Activated CD4-positive, alpha-beta memory T cell treated with anti-CD3 and anti-CD28 coated beads, Interleukin-2, amount 10 ng/mL, durations not matched to agents 7 days and 5 days (primary cell): ENCODE results near the gene AMZ1. TPM values are rescaled to one million over a fixed set of nuclear protein-coding genes. Genes with fewer than 3 reads are reported as not detected.

Experiments
- CTCF ChIA-PET: fragments of 350-600 bp; sonication (Branson Sonifier 250); formaldehyde crosslinking; loops from one replicate; lab custom pipeline; 2021; ENCODE audit warnings: antibody characterized with exemption, inconsistent platforms; lab: Charles Lee
- POLR2A ChIA-PET: fragments of 350-600 bp; sonication (Branson Sonifier 250); formaldehyde crosslinking; loops from one replicate; lab custom pipeline; 2021; ENCODE audit warnings: antibody characterized with exemption; lab: Charles Lee
- DNase-seq: peaks from one replicate; pipeline ENCODE4 v3.0.0-alpha.2; 2020
- H3K27ac Mint-ChIP-seq: one replicate; pipeline ENCODE4 v1.8.0; 2021; ENCODE audit warnings: mild to moderate bottlenecking, mixed read lengths
- H3K27me3 Mint-ChIP-seq: one replicate; pipeline ENCODE4 v1.8.0; 2021; ENCODE audit warnings: mixed read lengths
- H3K36me3 Mint-ChIP-seq: one replicate; pipeline ENCODE4 v1.8.0; 2021; ENCODE audit warnings: low read depth, mixed read lengths
- H3K4me1 Mint-ChIP-seq: one replicate; pipeline ENCODE4 v1.8.0; 2021; ENCODE audit warnings: mixed read lengths
- H3K4me3 Mint-ChIP-seq: one replicate; pipeline ENCODE4 v1.8.0; 2021; ENCODE audit warnings: mild to moderate bottlenecking, mixed read lengths
- H3K9me3 Mint-ChIP-seq: one replicate; pipeline ENCODE4 v1.8.0; 2021; ENCODE audit warnings: mixed read lengths
- total RNA-seq, 2 experiments: library from RNA; stranded (reverse); gene quantifications; one replicate each; pipeline ENCODE4 v1.2.3, GENCODE V29; 2021

The AMZ1 gene
- total RNA-seq, 2 experiments from 2014 or later, result 0.78 to 0.88 TPM

DNA sequence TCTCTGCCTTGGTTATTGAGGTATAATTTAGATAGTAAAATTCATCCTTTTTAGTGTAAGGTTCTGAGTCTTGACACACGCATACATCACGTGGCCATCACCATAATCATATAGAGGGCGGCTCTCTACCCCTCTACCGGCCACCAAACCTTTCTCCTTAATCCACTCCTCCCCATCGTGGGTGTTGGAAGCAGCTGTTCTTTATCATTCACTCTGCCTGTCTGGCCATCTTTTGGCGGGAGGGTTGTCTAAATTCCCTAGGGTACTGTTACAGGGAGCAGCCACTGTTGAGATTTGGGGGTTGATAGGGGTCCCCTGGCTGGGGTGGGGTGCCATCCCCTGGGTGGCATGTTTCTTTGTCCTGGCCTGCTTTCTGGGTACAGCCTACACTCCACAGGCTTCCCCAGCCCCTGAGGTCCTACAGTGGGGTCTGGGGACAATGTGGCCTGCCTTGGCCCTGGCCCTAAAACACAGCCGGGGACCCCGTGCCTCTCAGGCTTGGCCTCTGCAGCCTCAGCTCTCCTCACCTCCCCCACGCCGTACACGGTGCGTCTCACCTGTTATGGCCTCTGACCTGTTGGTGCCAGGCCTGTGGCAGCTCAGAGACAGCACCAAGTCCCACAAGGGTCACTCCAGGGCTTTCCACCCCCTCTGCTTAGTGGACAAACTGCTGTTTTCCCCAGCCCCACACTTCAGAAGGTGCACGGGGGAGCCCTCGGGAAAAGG, 17.5 kb downstream of the AMZ1 start:
- no peaks in the 10 kb centered on the region for H3K9me3 Mint-ChIP-seq
- POLR2A ChIA-PET, result no interaction called here
- no peaks in the 10 kb centered on the region for H3K36me3 Mint-ChIP-seq

DNA sequence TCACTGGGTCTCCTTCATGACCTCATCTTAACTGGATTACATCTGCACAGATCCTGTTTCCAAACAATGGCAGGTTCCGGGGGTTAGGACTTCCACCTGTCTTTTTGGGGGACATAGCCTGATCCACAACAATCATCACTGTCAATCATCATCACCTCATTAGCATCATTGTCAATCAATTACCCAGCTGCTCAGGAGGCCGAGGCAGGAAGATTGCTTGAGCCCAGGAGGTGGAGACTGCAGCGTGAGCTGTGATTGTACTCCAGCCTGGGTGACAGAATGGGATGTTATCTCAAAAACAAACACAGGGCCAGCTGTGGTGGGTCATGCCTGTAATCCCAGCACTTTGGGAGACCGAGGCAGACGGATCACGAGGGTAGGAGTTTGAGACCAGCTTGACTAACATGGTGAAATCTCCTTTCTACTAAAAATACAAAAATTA, 18.7 kb downstream of the AMZ1 start:
- H3K27me3 Mint-ChIP-seq, result peaks cover 9% of the 10 kb centered on the region
- ChIA-PET POLR2A (interaction anchor here (5.1 kb wide), 1 partner anchor 7 kb away, joined by 62 read pairs; no protein-coding TSS in a partner anchor), CTCF (interaction anchor here (1.1 to 5.8 kb wide), 3 partner anchors 7 to 36 kb away, joined by 4 to 98 read pairs (median 6); no protein-coding TSS in a partner anchor)
- H3K4me1 Mint-ChIP-seq, result peaks cover 20% of the 10 kb centered on the region
- no peaks in the 10 kb centered on the region for H3K36me3 Mint-ChIP-seq
- H3K9me3 Mint-ChIP-seq, result no peaks in the 10 kb centered on the region
- no peak for DNase-seq
- H3K27ac Mint-ChIP-seq, result no peak overlapping the region
- H3K4me3 Mint-ChIP-seq, result no peak overlapping the region

More for the DNA sequence above, 17.5 kb downstream of the AMZ1 start:
- no peak overlapping the region for H3K27ac Mint-ChIP-seq
- DNase-seq, result no peak
- H3K4me1 Mint-ChIP-seq, result peaks cover 14% of the 10 kb centered on the region
- no peak overlapping the region for H3K4me3 Mint-ChIP-seq
- H3K27me3 Mint-ChIP-seq, result peaks cover 9% of the 10 kb centered on the region
- CTCF ChIA-PET, result interaction anchor here (1.6 kb wide), 1 partner anchor 35 kb away, joined by 4 read pairs; no protein-coding TSS in a partner anchor

DNA sequence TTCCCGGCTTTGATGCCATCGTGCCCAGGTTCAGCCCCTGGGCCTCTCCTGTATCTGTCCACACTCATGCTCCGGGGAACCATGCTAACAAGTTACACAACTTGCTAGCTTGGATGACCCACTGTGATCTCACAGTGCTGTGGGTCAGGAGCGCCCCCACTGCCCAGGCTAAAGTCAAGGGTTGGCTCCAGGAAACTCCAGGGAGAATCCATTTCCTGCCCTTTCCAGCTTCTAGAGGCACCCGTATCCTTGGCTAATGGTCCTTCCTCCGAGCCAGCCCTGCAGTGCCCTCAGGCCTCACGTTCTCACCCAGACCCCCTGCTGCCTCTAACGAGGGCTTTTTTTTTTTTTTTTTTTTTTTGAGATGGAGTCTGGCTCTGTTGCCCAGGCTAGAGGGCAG, 19.5 kb downstream of the AMZ1 start:
- CTCF ChIA-PET, result interaction anchor here (1.1 to 5.8 kb wide), 4 partner anchors 8 to 37 kb away, joined by 4 to 117 read pairs (median 52); no protein-coding TSS in a partner anchor
- POLR2A ChIA-PET, result interaction anchor here (5.1 kb wide), 1 partner anchor 8 kb away, joined by 62 read pairs; no protein-coding TSS in a partner anchor
- no peaks in the 10 kb centered on the region for H3K36me3 Mint-ChIP-seq
- no peaks in the 10 kb centered on the region for H3K9me3 Mint-ChIP-seq
- no peak for DNase-seq
- H3K27me3 Mint-ChIP-seq, result peaks cover 4% of the 10 kb centered on the region
- H3K4me1 Mint-ChIP-seq, result peaks cover 23% of the 10 kb centered on the region
- no peak overlapping the region for H3K27ac Mint-ChIP-seq
- H3K4me3 Mint-ChIP-seq, result no peak overlapping the region

DNA sequence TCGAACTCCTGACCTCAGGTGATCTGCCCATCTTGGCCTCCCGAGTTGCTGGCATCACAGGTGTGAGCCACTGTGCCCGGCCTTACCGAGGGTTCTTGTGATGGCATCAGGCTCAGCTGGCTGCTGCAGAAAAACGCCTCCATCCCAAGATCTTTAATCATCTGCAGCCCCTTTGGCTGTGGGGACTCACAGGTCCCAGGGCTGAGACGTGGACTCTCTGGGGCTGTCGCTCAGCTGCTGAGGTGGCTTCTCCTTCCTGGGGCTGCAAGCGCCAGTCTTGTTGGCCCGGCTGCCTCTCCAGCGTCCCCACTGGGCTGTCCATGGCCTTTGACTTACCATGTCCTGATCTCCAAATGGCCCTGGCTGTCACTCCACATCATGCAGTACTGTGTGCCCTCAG, 20.0 kb downstream of the AMZ1 start:
- POLR2A ChIA-PET, result interaction anchor here (5.1 kb wide), 1 partner anchor 8 kb away, joined by 62 read pairs; no protein-coding TSS in a partner anchor
- H3K27me3 Mint-ChIP-seq, result peaks cover 4% of the 10 kb centered on the region
- DNase-seq, result no peak
- no peak overlapping the region for H3K27ac Mint-ChIP-seq
- no peaks in the 10 kb centered on the region for H3K9me3 Mint-ChIP-seq
- peaks cover 23% of the 10 kb centered on the region for H3K4me1 Mint-ChIP-seq
- H3K4me3 Mint-ChIP-seq, result no peak overlapping the region
- CTCF ChIA-PET, result interaction anchor here (1.1 to 5.8 kb wide), 5 partner anchors 9 to 37 kb away, joined by 4 to 117 read pairs (median 53); partner anchors contain the start of gene AMZ1
- H3K36me3 Mint-ChIP-seq, result no peaks in the 10 kb centered on the region

DNA sequence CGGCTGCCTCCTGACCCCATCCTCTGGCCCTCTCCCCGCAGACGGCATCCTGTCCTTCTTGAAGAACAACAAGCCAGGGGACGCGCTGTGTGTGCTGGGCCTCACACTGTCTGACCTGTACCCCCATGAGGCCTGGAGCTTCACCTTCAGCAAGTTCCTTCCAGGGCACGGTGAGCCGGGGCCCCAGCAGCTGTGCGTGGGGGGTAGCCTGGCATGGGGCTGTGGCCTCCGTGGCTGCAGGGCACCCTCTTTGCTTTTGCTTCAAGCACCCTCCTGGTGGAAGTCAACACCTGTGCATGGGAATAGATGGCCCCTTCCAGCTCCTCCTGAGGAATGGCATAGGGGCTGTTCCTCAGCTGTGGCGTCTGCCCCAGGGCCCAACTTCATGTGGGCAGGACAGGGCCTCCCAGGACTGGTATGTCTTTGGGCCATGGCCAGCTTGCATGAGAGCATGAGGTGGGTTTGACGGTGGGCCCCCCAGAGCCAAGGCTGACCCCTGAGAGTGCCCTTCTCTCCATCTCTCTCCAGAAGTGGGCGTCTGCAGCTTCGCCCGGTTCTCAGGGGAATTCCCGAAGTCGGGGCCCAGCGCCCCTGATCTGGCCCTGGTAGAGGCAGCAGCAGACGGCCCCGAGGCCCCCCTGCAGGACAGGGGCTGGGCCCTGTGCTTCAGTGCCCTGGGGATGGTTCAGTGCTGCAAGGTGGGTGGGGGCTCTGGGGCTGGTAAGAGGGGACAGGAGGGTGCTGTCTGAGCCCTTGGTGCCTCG, 20.7 kb downstream of the AMZ1 start:
- no peaks in the 10 kb centered on the region for H3K9me3 Mint-ChIP-seq
- H3K27me3 Mint-ChIP-seq, result peaks cover 2% of the 10 kb centered on the region
- no peak overlapping the region for H3K27ac Mint-ChIP-seq
- no peaks in the 10 kb centered on the region for H3K36me3 Mint-ChIP-seq
- ChIA-PET POLR2A (interaction anchor here (1.5 to 5.1 kb wide), 4 partner anchors 9 to 49 kb away, joined by 3 to 62 read pairs (median 16); no protein-coding TSS in a partner anchor), CTCF (interaction anchor here (0.5 to 5.8 kb wide), 19 partner anchors 9 to 1474 kb away, joined by 3 to 117 read pairs (median 8); partner anchors contain the start of gene AMZ1)
- no peak overlapping the region for H3K4me3 Mint-ChIP-seq
- peaks cover 28% of the 10 kb centered on the region for H3K4me1 Mint-ChIP-seq
- DNase-seq, result no peak

DNA sequence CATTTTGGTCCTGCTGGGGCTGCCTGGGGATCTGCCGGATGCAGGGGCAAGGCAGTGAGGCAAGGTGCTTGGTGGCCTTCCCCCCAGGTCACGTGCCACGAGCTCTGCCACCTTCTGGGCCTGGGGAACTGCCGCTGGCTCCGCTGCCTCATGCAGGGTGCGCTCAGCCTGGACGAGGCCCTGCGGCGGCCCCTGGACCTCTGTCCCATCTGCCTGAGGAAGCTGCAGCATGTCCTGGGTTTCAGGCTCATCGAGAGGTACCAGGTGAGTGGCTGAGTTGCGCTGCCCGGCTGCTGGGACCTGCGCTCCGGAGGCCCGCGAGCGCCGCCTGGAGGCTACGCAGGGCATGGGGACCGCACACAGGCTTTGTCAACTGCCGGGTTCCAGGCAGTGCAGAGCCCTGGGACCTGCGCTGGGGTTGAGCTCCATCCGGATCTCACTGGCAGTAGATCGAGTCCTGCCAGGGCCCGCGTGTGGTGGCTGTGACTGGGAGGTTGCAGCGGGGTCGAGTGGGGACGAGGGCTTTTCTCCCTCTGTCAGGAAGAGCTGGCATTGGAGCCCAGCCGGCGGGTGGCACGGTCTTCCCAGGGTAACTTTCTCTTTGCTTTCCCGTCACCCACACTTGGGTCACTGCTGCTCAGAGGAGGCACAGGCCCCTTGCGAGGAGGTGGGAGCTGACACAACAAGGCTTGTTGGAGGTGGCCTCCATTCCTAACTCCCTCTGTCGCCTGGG, 21.7 kb downstream of the AMZ1 start:
- peak overlapping the region; percentile 81 for H3K27ac Mint-ChIP-seq
- peak overlapping the region; percentile 69 for H3K4me3 Mint-ChIP-seq
- H3K9me3 Mint-ChIP-seq, result no peaks in the 10 kb centered on the region
- H3K36me3 Mint-ChIP-seq, result no peaks in the 10 kb centered on the region
- H3K4me1 Mint-ChIP-seq, result peaks cover 38% of the 10 kb centered on the region
- DNase-seq, result peak; percentile 88
- POLR2A ChIA-PET, result interaction anchor here (0.7 to 5.1 kb wide), 14 partner anchors 10 to 180 kb away, joined by 3 to 62 read pairs (median 4); partner anchors contain the start of gene TTYH3
- peaks cover 5% of the 10 kb centered on the region for H3K27me3 Mint-ChIP-seq
- CTCF ChIA-PET, result interaction anchor here (0.5 to 5.8 kb wide), 39 partner anchors 9 to 1475 kb away, joined by 3 to 117 read pairs (median 5); partner anchors contain the start of gene AMZ1

DNA sequence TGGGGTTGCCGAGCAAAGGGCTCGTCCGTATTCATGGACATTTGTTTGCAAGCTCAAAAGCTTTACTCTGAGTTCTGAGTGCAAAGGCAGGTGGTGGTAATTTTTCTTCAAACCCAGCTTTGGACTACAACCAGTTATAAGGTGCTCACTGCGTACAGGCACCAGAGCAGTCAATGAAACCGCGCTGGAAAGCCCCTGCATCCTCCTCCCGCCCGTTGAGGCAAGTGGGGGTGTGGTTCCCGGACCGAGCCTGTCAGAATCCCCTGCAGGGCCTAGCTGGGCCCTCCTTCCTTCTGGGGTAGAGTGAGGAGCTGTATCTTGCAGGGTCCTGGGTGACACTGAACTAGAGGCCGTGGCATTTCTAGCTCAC, 22.3 kb downstream of the AMZ1 start:
- peak; percentile 74 for DNase-seq
- Mint-ChIP-seq H3K4me1 (peaks cover 43% of the 10 kb centered on the region), H3K36me3 (peaks cover 1% of the 10 kb centered on the region), H3K4me3 (peak overlapping the region; percentile 69), H3K9me3 (no peaks in the 10 kb centered on the region), H3K27ac (peak overlapping the region; percentile 81), H3K27me3 (peaks cover 5% of the 10 kb centered on the region)
- CTCF ChIA-PET, result interaction anchor here (0.6 to 5.8 kb wide), 38 partner anchors 8 to 401 kb away, joined by 3 to 117 read pairs (median 5); partner anchors contain the start of gene AMZ1
- POLR2A ChIA-PET, result interaction anchor here (0.8 to 5.1 kb wide), 15 partner anchors 8 to 181 kb away, joined by 3 to 62 read pairs (median 4); partner anchors contain the start of gene TTYH3

DNA sequence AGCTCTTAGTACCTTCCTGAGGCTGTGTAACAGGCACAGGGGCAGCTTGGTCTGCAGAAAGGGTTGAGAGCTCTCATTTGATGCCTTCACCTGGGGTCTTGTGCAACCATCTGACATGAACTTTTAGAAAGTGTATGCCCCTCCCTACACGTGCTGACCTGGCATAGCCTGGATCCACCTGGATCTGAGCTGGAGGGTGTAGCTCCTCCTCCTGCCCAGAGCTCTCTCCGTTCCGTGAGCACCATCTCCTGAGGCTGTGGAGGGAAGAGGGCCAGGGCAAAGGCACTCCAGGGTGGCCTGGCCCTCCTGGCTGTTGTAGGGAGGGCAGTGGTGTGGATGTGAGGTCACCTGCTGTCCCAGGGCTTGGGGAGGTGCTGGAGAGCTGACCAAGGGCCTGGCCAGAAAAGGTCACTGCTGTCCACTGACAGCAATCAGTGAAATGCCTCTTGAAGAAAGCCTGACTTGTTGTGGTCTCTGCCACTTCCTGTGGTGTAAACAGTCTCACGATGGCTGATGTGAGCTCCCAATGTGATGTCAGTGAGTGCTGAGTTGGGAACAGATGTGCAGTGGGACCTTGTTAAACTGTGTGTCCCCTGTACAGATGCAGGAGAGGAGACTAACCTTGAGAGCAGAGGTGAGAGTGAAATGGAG, 23.0 kb downstream of the AMZ1 start:
- peak overlapping the region; percentile 69 for H3K4me3 Mint-ChIP-seq
- H3K9me3 Mint-ChIP-seq, result no peaks in the 10 kb centered on the region
- peak overlapping the region; percentile 81 for H3K27ac Mint-ChIP-seq
- H3K27me3 Mint-ChIP-seq, result peaks cover 5% of the 10 kb centered on the region
- CTCF ChIA-PET, result interaction anchor here (0.8 to 5.8 kb wide), 22 partner anchors 7 to 260 kb away, joined by 3 to 117 read pairs (median 8); partner anchors contain the start of gene AMZ1
- peaks cover 51% of the 10 kb centered on the region for H3K4me1 Mint-ChIP-seq
- peak; percentile 78 for DNase-seq
- POLR2A ChIA-PET, result interaction anchor here (0.7 to 5.1 kb wide), 15 partner anchors 8 to 192 kb away, joined by 3 to 62 read pairs (median 4); partner anchors contain the start of gene TTYH3
- H3K36me3 Mint-ChIP-seq, result peaks cover 2% of the 10 kb centered on the region

DNA sequence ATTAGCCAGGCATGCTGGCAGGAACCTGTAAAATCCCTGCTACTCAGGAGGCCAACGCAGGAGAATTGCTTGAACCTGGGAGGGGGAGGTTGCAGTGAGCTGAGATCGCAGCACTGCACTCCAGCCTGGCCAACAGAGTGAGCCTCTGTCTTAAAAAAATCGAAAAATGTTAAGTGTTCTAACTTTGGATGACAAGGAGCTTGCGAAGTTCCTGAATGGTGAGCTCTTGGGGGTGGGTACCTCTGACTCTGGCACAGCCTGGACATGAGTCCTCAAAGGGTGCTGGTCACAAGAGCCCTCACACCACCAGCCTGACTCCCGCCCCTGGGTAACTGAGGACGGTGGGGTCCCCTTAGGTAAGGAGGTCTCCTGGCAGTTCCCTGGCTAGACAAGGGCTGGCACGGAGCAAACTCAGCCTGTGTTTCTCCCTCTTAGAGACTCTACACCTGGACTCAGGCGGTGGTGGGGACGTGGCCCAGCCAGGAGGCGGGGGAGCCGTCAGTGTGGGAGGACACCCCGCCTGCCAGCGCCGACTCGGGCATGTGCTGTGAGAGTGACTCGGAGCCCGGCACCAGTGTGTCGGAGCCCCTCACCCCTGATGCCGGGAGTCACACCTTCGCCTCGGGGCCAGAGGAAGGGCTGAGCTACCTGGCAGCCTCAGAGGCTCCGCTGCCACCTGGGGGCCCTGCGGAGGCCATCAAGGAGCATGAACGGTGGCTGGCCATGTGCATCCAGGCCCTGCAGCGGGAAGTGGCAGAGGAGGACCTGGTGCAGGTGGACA, 24.1 kb downstream of the AMZ1 start:
- CTCF ChIA-PET, result interaction anchor here (0.6 to 5.8 kb wide), 10 partner anchors 9 to 152 kb away, joined by 3 to 117 read pairs (median 12); partner anchors contain the start of gene AMZ1
- no peak for DNase-seq
- no peak overlapping the region for H3K27ac Mint-ChIP-seq
- H3K4me1 Mint-ChIP-seq, result peaks cover 61% of the 10 kb centered on the region
- no peaks in the 10 kb centered on the region for H3K9me3 Mint-ChIP-seq
- peaks cover 5% of the 10 kb centered on the region for H3K27me3 Mint-ChIP-seq
- peaks cover 5% of the 10 kb centered on the region for H3K36me3 Mint-ChIP-seq
- H3K4me3 Mint-ChIP-seq, result no peak overlapping the region
- POLR2A ChIA-PET, result interaction anchor here (0.7 to 5.1 kb wide), 3 partner anchors 12 to 152 kb away, joined by 4 to 62 read pairs (median 5); no protein-coding TSS in a partner anchor

DNA sequence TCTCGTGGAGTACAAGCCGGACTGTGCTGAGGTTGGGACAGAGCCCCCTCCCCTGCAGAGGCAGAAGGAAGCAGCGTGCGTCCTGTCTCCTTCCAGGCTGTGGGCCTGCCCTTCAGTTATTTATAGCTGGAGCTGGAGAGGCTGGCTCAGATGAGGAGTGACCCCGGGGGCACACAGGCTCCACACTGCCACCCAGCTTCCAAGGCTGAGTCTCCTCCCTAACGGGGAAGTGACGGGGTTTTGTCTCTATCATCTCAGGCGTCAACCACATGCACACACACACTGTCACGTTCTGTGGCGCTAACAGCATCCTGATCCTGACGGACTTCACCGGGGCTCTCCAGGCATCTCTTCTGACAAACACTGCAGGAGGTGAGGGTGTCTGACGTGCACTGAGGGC, 25.4 kb downstream of the AMZ1 start:
- ChIA-PET CTCF (interaction anchor here (0.8 to 1.3 kb wide), 3 partner anchors 14 to 44 kb away, joined by 3 read pairs; no protein-coding TSS in a partner anchor), POLR2A (interaction anchor here (0.9 kb wide), 1 partner anchor 14 kb away, joined by 3 read pairs; no protein-coding TSS in a partner anchor)
- Mint-ChIP-seq H3K4me3 (no peak overlapping the region), H3K27me3 (peaks cover 5% of the 10 kb centered on the region), H3K36me3 (peaks cover 5% of the 10 kb centered on the region), H3K27ac (no peak overlapping the region), H3K9me3 (no peaks in the 10 kb centered on the region), H3K4me1 (peaks cover 73% of the 10 kb centered on the region)
- DNase-seq, result no peak
